Colon (tissue), 2 donors: Measurements from ENCODE around the gene RBBP8.
"Not testable (repeated sequence)": the region's sequence is repeated elsewhere in the genome, so short reads cannot be mapped to it uniquely, and the experiment has no call there.

ENCODE experiments used
- FAIRE-seq: peaks from 2 replicates; lab custom pipeline; 2012; peaks lifted over from hg19 to GRCh38; lab: Jason Lieb, UNC
- donor health status: control.
- donor health status: control.

The RBBP8 gene

DNA sequence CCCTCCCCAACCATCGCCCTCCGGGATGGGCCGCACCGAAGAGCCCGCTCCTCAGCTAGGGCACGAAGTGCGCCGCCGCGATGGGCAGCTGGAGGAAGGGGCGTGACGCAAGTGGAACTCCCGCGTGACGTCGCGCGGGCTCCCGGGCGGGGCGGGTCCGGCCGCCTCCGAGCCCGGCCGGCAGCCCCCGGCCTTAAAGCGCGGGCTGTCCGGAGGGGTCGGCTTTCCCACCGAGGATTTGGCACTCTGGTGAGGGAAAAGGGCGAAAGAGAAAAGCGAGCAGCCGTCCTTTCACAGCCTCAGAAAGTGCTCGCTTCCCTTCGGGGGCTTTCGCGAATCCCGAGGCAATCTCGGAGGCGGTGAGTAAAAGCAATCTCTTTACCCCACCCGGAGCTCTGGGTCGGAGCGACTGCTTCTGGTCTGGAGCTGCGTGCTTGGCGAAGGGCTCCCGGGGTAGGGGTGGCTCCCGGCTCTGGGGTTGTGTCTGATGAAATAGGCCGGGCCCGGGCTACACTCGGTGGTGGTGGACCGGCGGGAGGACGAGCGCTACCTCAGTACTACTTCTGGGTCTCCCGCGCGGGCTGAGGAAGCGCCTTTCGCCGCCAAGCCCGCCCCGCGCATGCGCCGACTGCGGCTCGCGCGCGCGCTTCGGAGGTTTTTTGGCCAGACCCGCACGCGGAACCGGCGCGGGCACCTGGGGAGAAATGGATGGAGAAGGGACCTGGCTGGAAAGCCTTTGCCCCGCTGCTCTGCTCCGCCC lies at the start of gene RBBP8:
TSS of gene RBBP8 (plus strand) at position 123 of the 760 bp plus-strand sequence. CDS start 3,524 bp downstream, outside the sequence.
- no peak for FAIRE-seq

DNA sequence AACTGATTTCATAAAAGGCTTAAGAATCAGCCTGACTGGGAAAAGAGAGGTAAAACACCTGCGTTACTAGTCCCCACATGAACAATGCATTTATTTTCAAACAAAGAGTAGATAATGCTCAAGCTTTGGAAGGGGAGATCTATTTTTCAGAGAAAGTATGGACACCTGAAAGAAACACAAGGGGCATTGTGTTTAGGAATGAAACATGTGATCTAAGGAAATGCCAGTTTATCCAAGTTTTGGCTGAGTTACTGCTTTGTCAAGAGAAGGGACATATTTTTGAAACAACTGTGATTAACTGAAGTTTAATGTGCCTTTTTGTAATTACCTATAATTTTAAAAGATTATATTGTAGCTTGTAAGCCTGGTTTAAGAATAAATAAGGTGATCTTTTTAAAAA lies 49.3 kb upstream of the RBBP8 start:
- FAIRE-seq = no peak

DNA sequence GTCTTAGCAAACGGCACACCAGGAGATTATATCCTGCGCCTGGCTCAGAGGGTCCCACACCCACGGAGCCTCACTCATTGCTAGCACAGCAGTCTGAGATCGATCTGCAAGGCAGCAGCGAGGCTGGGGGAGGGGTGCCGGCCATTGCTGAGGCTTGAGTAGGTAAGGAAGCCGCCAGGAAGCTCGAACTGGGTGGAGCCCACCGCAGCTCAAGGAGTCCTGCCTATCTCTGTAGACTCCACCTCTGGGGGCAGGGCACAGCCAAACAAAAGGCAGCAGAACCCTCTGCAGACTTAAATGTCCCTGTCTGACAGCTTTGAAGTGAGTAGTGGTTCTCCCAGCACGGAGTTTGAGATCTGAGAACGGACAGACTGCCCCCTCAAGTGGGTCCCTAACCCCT lies 47.4 kb upstream of the RBBP8 start:
- FAIRE-seq = not testable (repeated sequence)

DNA sequence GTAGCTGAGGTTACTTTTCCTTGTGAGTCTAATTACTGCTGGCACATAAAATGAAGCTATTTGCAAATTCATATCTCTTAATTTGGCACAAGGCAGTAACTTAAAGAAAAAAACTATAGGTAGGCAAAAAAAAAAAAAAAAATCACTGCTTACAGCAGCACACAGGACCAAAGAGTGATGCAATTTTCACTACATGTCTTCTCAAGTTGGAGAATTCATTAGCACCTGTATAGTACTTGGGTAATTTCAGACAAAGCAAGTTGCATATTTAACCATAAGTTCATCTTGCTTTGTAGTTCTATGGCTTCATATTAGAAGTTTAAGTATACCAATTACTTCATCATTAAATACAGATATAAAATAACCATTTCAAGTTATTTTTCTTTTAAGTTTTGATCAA lies 33.7 kb upstream of the RBBP8 start:
- no peak for FAIRE-seq

- FAIRE-seq = no peak
Measured at GRCh38 chr18:22900558-22901238, 32.4 kb upstream of the RBBP8 start.

- no peak for FAIRE-seq
Measured at GRCh38 chr18:22902093-22902492, 31.0 kb upstream of the RBBP8 start.

DNA sequence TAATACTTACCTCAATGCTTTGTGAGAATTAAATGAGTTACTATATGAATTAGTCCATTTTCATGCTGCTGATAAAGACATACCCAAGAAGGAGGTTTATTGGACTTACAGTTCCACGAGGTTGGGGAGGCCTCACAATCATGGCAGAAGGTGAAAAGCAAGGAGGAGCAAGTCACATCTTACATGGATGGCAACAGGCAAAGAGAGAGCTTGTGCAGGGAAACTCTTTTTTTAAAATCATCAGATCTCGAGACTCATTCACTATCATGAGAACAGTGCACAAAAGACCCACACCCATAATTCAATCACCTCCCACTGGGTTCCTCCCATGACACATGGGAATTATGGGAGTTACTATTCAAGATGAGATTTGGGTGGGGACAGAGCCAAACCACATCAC lies 29.9 kb upstream of the RBBP8 start:
- FAIRE-seq = not testable (repeated sequence)

- no peak for FAIRE-seq
Measured at GRCh38 chr18:22912149-22912548, 21.0 kb upstream of the RBBP8 start.

DNA sequence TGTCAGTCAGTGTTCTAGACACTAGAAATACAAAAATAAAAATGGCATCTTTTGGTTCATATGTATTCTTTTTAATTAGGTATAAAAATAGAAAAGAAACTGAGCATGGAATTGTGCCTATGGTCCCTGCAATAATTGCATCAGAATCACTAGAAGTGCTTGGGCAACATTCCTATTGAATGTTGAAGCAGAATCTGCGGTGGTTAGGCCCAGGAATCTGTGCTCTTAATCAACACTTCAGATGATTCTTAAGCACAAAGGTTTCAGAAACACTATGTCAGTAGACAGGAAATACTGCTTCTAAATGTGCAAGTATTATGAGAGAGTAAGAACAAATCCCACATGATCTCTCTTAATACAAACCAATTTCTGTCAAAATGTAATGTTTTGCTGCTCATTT lies 20.3 kb upstream of the RBBP8 start:
- FAIRE-seq = no peak

GRCh38 chr18:22913861-22914260 lies 19.3 kb upstream of the RBBP8 start:
- FAIRE-seq = no peak

GRCh38 chr18:22914633-22915032 lies 18.5 kb upstream of the RBBP8 start:
- FAIRE-seq = no peak

- FAIRE-seq = no peak
Measured at GRCh38 chr18:22915337-22915736, 17.8 kb upstream of the RBBP8 start.

GRCh38 chr18:22921772-22922171 lies 11.4 kb upstream of the RBBP8 start:
- no peak for FAIRE-seq

DNA sequence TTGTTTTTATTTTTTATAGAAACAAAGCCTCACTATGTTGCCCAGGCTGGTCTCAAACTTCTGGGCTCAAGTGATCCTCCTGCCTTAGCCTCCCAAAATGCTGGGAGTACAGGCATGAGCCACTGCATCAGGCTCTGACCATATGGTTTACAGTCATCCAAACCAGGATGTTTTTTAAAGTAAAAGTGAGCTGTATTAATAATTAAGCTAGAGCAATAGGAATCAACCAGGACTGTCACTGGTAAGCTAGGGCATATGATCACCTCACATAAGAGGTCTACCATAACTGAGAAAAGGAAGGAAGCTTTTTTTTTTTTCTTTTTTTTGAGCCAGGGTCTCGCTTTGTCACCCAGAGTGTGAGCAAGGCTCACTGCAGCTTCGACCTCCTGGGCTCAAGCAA lies 8.5 kb upstream of the RBBP8 start:
- no peak for FAIRE-seq

DNA sequence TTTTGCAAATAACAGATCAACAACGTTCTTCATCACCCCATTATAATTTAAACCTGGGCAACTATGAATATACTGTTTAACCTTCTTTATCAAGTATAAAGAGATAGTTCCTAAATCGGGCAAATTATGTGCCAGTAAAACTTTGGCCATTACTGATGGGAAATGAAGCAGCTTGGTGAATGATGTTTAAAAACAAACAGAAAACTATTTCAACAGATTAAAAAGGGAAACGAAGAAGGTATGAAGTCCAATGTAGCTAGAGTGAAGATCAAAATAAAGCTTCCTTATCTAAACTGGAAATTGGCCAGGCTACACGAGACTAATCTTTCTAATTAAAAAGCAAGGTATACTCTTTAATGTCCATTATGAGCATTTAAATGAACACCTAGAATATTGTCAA lies 6.7 kb upstream of the RBBP8 start:
- FAIRE-seq = no peak

- FAIRE-seq = no peak
Measured at GRCh38 chr18:22928339-22928738, 4.8 kb upstream of the RBBP8 start.

DNA sequence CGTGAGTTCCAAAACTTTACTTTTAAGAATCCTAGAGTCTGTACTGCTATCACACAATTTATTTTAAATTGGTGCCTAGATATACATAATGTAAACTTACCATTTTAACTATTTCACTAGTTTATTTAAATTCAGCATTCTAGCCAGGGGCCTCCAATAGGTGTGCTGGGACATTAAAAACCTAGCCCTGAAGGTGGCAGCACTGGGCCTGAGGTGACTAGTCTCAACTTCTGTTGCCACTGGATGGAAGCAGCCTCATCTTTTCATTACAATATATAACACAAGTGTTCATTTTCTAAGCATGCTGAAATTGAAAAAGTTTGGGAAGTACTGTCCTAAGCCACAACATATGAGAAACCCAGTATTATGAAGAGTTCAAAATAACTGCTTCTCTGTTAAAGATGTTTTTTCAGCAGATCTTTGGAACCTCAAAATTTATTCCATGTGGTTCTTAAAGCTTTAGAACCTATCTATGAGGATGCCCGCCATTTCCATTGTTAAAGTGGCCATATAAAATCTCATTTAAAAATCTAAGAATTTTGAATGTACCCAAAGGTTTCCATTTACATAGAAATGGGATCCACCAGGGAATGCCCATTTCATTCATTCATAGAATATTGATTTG lies 2.9 kb upstream of the RBBP8 start:
- FAIRE-seq = no peak

GRCh38 chr18:22932885-22933205 lies 283 bp upstream of the RBBP8 start:
- no peak for FAIRE-seq

- no peak for FAIRE-seq
Measured at GRCh38 chr18:22933966-22934423, 867 bp downstream of the RBBP8 start.

DNA sequence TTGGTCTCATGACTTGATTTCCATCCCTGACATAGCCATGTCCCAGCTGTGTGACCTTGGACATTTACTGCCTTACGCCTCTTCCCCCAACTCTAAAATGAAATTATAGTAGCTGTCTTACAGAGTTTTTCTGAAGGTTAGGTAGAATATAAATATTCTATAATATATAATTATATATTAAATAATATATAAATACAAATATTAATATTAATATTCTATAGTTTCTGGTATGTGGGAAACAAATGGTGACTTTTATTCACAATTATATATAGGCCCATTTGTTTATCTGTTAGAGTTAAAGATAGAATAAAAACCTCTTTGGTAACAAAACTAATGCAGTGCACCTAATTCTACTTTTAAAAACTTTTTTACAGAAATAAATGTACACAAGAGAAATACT lies 1.7 kb downstream of the RBBP8 start:
- no peak for FAIRE-seq

DNA sequence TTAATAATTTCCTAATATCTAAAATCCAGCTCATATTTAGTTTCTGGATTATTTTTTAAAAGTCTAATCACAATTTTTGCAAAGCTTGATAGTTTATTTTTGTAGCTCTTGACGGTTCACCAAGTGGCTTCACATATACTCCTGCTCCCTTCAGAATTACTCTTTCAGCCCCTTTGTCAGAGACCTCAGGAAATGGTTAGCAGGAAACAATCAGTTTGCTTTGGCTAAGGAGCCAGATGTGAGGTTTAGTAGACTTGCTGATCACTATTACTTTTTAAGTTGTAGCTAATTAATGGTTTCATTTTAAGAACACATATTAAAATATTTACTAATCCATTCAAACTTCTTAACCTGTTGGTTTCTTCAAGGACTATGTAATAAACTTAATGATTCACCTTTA lies 2.3 kb downstream of the RBBP8 start:
- no peak for FAIRE-seq

- FAIRE-seq = no peak
Measured at GRCh38 chr18:22936515-22936914, 3.4 kb downstream of the RBBP8 start.

DNA sequence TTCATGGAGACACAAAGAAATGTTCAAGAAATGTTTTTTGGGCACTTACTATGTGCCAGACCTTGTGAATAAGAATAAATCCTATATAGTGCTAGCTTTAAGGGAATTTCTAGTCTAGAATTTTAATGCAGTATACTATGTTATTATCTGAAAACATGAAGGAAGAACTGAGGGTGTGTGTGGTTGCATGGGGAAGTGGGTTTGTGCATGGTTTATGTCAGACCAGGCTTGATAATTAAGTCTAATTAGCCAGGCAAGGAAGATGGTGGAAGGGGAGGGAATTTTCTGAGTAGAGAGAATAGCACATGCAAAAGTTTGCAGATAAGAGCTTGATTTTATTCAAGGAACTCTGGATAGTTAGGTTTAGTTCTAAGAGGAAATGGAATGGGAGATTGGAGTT lies 6.5 kb downstream of the RBBP8 start:
- FAIRE-seq = no peak
